ENCODE results near the gene PPP1R16B. TPM values are rescaled to one million over a fixed set of nuclear protein-coding genes. Genes with fewer than 3 reads are reported as not detected.

Gene PPP1R16B
- total and polyA plus RNA-seq, 2 of the 8 experiments (the other 6 are each of a cell fraction or from before 2014, with no cell fraction given) = 2.6 to 8.9 TPM

DNA sequence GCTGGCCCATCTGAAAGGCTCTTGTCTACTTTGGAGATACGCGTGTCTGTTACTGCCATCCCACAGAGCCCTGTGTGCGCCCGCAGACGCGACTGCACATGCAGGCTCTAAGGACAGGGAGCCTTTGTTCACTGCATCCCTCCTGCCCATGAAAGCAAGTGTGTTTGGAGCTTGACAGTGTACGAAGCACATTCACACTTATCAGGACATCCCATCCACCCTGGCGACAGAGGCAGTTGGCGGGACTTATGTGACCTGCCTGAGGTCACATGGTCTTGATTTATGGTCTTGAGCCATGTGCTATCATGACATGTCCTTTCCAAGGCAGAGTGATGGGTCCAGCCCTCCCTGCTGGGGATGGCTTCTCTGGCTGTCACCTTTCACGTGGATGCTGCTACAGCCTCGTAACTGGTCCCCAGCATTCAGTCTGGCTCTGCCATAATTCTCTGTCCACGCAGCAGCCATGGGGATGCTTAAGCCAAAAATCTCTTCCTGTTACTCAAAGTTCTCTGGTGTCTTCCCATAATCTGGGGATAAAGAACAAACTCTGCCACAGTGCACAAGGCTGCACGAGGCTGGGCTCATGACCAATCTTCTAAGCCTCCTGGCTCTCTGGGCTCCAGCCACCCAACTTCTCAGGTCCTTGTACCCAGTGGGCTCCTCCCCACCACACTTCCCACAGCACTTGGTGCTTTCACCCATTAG lies 84.4 kb downstream of the PPP1R16B start (continued):
- TF ChIP-seq ZNF274 (IDR thresholded peaks at IDR 0.05; ENCODE audit: borderline replicate concordance, extremely low read depth, low read length) = no peak
